HEK293T (cell line): ENCODE data around the gene SGCE.

Source experiments
- CTCF ChIA-PET: fragments of 350-600 bp; formaldehyde crosslinking; extraction: SDS; loops from one replicate; lab custom pipeline; 2021; ENCODE audit warnings: antibody characterized with exemption, inconsistent platforms; lab: Yijun Ruan, JAX
- POLR2A ChIA-PET: fragments of 350-600 bp; formaldehyde crosslinking; extraction: SDS; loops from one replicate; lab custom pipeline; 2020; ENCODE audit warnings: antibody characterized with exemption, inconsistent platforms; lab: Yijun Ruan, JAX
- DNase-seq: peaks from one replicate; pipeline ENCODE4 v3.0.0; 2012; ENCODE audit warnings: mixed read lengths; ENCODE audit errors: extremely low spot score
- ARNT ChIP-seq: fragments of 450-650 bp; IDR thresholded peaks from 2 replicates; pipeline ENCODE4 v1.6.1; 2017; ENCODE audit warnings: mild to moderate bottlenecking
- BHLHE40 ChIP-seq: fragments of 450-650 bp; IDR thresholded peaks from 2 replicates; pipeline ENCODE4 v1.6.1; 2016; ENCODE audit warnings: mild to moderate bottlenecking, moderate library complexity, borderline replicate concordance
- CTBP1 ChIP-seq: fragments of 450-650 bp; IDR thresholded peaks from 2 replicates; pipeline ENCODE4 v1.6.1; 2016; ENCODE audit warnings: borderline replicate concordance
- ELF4 ChIP-seq: fragments of 450-650 bp; IDR thresholded peaks from 2 replicates; pipeline ENCODE4 v1.6.1; 2017; ENCODE audit warnings: antibody characterized with exemption
- FOXA1 ChIP-seq: fragments of 450-650 bp; IDR thresholded peaks from 2 replicates; pipeline ENCODE4 v1.6.1; 2016; ENCODE audit warnings: mild to moderate bottlenecking
- FOXK2 ChIP-seq: fragments of 450-650 bp; IDR thresholded peaks from 2 replicates; pipeline ENCODE4 v1.6.1; 2016; ENCODE audit warnings: mild to moderate bottlenecking
- FOXM1 ChIP-seq: fragments of 450-650 bp; IDR thresholded peaks from 2 replicates; pipeline ENCODE4 v1.6.1; 2017; ENCODE audit warnings: mild to moderate bottlenecking, borderline replicate concordance
- HDGF ChIP-seq: fragments of 450-650 bp; IDR thresholded peaks from 2 replicates; pipeline ENCODE4 v1.6.1; 2017; ENCODE audit warnings: antibody characterized with exemption, borderline replicate concordance
- L3MBTL2 ChIP-seq: fragments of 450-650 bp; conservative IDR thresholded peaks from 2 replicates; pipeline ENCODE4 v1.6.1; 2016; ENCODE audit warnings: mild to moderate bottlenecking
- LEF1 ChIP-seq: fragments of 450-650 bp; IDR thresholded peaks from 2 replicates; pipeline ENCODE4 v1.6.1; 2017; ENCODE audit warnings: mild to moderate bottlenecking, borderline replicate concordance
- NFRKB ChIP-seq: fragments of 450-650 bp; IDR thresholded peaks from 2 replicates; pipeline ENCODE4 v1.6.1; 2016; ENCODE audit warnings: mild to moderate bottlenecking, moderate library complexity
- SP1 ChIP-seq: fragments of 450-650 bp; IDR thresholded peaks from 2 replicates; pipeline ENCODE4 v1.6.1; 2017
- SUZ12 ChIP-seq: fragments of 450-650 bp; IDR thresholded peaks from 2 replicates; pipeline ENCODE4 v1.6.1; 2016; ENCODE audit warnings: mild to moderate bottlenecking
- TARDBP ChIP-seq: fragments of 450-650 bp; IDR thresholded peaks from 2 replicates; pipeline ENCODE4 v1.6.1; 2016
- ZNF384 ChIP-seq: fragments of 450-650 bp; IDR thresholded peaks from 2 replicates; pipeline ENCODE4 v1.6.1; 2016
- TF ChIP-seq, protein P1 (sequence below): fragments of 450-650 bp; IDR thresholded peaks from 2 replicates; pipeline ENCODE4 v1.6.1; 2016

The SGCE gene

DNA sequence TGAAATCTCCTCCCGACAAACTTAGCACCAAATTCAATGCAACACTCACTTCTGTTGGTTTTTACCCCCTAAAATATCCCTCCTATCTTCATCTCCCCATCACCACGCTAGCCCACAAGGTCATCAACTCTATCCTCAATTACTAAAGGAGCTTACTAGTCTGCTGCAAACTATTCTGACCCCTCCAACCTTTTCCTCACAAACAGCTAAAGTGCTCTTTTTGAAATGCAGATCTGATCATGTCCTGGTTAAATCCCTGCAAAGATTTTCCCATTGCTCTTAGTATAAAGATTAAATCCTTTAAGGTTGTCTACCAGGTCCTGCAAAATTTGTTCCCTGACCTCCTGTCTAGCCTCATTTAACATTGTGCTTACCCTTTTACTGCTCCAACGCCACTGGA is 8.6 kb downstream of the SGCE start:
- CTCF ChIA-PET: no interaction called here
- POLR2A ChIA-PET: no interaction called here
- no peak for TF ChIP-seq SP1
- TF ChIP-seq, protein P1, sequence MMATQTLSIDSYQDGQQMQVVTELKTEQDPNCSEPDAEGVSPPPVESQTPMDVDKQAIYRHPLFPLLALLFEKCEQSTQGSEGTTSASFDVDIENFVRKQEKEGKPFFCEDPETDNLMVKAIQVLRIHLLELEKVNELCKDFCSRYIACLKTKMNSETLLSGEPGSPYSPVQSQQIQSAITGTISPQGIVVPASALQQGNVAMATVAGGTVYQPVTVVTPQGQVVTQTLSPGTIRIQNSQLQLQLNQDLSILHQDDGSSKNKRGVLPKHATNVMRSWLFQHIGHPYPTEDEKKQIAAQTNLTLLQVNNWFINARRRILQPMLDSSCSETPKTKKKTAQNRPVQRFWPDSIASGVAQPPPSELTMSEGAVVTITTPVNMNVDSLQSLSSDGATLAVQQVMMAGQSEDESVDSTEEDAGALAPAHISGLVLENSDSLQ: no peak
- TF ChIP-seq SUZ12: no peak
- TF ChIP-seq FOXM1: no peak
- no peak for TF ChIP-seq ZNF384
- no peak for TF ChIP-seq CTBP1
- no peak for DNase-seq

DNA sequence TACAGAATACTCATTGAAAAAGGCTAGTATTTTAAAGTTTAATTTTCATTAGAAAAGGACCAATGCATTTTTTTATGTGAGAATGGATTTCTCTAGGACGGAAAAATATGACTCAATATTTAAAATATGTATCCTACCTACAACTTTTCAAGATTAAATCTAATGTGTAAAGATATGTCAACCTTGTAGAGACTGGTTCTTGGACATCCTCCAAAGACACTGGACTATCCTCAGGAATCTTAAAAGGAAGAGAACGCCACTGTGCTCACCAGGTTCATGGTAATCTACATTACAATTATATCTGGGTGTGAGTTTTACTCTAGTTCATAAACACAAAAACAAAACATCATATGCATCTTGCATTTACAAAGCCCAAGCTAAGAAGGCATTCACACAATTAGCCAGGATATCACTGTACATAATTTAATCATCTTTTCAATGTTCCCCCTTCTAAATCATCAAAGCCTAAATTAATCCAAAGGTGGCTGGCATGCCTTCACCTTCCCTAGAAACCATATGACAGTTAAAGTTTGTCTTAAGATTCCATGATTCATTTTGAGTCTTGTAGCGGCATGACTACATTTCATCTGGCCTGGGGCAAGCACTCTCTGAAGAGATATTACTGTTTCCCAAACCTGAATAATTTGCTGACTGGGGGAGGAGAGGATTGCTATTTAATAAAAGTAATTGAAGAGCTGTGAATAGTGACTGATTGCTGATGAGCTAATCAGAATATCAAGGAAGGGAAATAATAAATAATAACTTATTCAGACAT is 12.0 kb downstream of the SGCE start:
- CTCF ChIA-PET: no interaction called here
- POLR2A ChIA-PET: no interaction called here
- TF ChIP-seq LEF1 (no peak), HDGF (no peak), ZNF384 (no peak), FOXM1 (no peak), ARNT (no peak)
- no peak for DNase-seq

DNA sequence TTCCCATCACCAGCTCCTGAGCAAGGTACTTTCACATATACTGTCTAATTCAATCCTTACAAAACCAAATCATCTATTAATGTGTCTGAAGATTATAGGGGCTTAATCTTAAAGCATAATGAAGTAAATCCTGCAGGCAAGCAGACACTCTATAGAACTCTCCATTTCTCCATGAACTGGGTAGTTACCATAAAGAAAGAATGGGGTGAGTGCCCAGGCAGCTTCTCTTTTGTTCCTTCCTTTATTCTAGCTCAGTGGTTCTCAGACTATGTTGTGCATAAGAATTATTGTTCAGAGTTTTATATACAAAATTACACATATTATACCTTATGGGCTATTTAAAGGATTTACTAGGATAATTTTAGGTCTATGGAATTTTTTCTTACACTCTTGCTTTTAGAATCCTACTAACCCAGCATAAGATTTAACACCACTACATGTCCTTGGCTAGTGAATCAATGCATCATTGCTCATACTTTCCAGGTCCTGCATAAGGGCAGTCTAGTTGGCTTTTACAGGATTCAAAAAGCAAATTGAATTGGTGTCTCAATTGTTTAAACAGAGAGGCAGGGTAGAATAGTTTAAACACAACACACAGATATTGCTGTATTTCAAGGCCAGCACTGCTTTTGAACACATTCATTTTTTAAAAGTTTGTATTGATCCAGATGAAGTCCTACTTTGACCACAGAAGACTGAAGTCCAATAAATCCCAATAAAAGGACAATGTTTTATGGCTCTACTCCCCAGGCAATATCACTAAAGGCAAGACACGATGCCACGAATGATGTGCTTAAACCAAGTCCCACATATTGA is 12.9 kb downstream of the SGCE start:
- TF ChIP-seq, protein P1: no peak
- TF ChIP-seq LEF1 (no peak), HDGF (no peak), FOXK2 (no peak), CTBP1 (no peak)
- ChIA-PET CTCF (no interaction called here), POLR2A (no interaction called here)
- DNase-seq: no peak

DNA sequence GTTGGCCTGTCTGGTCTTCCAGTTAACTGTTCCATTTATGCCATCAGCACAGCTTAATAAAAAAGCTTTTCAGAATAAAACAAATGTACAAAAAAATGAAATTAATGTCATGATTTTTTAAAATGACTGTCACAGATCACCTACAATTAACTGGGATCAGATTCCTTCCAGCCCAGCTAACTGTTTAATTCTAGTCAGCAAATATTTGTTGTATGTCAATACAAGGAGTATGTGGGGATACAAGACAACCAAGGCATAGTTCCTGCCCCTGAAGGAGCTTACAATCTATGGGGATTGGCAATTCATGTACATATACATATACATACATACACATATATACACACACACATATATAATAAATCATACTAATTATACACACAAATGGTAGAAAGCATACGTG is 16.5 kb downstream of the SGCE start:
- no peak for DNase-seq

DNA sequence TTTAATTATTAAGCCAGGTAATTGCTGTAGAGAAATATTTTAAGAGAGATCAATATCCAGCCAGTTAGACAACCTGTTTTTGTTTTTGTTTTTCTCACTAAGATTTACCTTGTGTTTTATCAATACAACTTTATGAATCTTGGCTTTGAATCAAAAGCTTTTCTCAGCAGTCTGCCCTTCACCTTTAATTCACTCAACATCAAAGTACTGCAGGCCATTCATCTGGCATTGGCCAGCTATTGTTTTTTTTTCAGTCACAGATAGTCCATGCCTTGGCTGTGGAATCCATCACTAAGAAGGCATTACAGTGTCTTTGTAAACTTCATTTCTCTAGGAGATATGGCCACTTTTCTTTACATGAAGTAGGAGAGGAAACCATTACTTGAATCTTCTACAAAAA is 20.2 kb downstream of the SGCE start:
- DNase-seq: no peak
- TF ChIP-seq ELF4 (no peak), L3MBTL2 (no peak), HDGF (no peak), NFRKB (no peak), FOXM1 (no peak), FOXA1 (no peak), ZNF384 (no peak), SUZ12 (no peak), BHLHE40 (no peak), TARDBP (no peak), ARNT (no peak), SP1 (no peak), FOXK2 (no peak), CTBP1 (no peak)
- TF ChIP-seq, protein P1: no peak
- ChIA-PET POLR2A (no interaction called here), CTCF (no interaction called here)

More for the DNA sequence above, 16.5 kb downstream of the SGCE start:
- TF ChIP-seq ZNF384 (no peak), NFRKB (no peak), TARDBP (no peak), L3MBTL2 (no peak), SP1 (no peak), ELF4 (no peak), BHLHE40 (no peak), FOXK2 (no peak), FOXA1 (no peak), CTBP1 (no peak), LEF1 (no peak), ARNT (no peak), FOXM1 (no peak), SUZ12 (no peak), HDGF (no peak)
- TF ChIP-seq, protein P1: no peak
- POLR2A ChIA-PET: no interaction called here
- CTCF ChIA-PET: no interaction called here

DNA sequence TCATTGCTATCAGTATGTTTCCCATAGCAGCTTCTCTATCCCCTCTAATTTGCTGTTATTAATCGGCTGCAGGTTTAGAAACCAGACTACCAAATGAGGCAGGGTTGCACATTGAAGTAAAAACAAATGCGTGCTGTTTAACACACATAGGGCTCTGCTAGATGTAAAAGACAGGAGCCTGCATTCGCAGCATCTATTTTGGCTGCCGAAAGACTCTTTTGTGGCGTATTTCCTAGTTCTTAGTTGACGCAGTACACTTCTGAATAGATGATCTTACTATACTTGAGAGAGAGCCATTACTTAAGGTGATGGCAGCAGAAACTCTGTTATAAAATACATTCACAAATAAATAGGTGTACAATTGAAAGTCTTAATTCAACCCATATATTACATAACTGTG is 21.4 kb downstream of the SGCE start:
- DNase-seq: no peak
- TF ChIP-seq, protein P1: no peak
- TF ChIP-seq SP1 (no peak), HDGF (no peak), FOXM1 (no peak), LEF1 (no peak), TARDBP (no peak), ZNF384 (no peak), CTBP1 (no peak), BHLHE40 (no peak), L3MBTL2 (no peak), SUZ12 (no peak), FOXK2 (no peak), NFRKB (no peak), ARNT (no peak), FOXA1 (no peak), ELF4 (no peak)
- POLR2A ChIA-PET: no interaction called here
- CTCF ChIA-PET: no interaction called here
